Activated CD4-positive, alpha-beta T cell treated with anti-CD3 and anti-CD28 coated beads, Interleukin-2, amount 50 U/mL, for 1 hour (primary cell): ENCODE data around the gene CGB3.
"Not testable (repeated sequence)": the region's sequence is repeated elsewhere in the genome, so short reads cannot be mapped to it uniquely, and the experiment has no call there.

ENCODE experiments used
- DNase-seq: peaks from one replicate; pipeline ENCODE4 v3.0.0-alpha.2; 2020

Gene CGB3

DNA sequence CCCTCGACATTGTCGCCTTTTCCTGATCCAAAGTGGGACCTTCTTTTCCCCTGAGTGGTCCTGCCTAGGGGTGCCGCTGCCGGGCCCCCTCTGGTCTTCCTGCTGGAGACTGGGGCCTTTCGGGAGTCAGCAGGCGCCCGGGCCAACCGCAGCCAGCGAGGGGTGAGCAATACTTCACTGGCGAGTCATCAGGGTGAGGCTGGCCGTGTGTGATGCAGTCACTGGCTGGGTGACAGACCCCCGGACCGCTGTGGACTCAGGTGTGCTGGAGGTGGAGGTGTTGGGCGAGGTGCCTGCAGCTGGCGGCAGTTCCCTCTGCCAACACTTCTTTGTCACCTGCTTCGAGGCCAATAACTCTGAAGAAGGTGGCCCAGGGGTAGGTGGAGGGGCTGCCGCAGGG is 18.0 kb upstream of the CGB3 start:
- DNase-seq = no peak

DNA sequence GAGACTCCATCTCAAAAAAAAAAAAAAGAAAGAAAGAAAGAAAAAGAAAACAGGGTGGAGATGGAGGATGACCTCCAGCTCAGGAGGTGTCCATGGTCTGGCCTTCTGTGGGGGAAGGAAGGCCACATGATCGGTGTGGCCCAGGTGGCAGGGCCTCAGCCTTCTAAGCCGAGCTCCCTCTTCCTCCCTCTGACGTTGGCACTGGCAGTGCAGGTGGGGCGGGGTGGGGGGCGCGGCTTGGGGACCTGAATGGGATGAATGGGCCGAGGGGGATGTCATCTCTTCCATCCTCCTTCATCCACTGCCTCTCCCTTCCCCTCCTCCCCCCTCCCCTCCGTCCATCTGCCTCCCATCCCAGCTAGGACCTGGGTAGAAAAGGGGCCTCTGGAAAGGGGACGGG is 15.6 kb upstream of the CGB3 start:
- not testable (repeated sequence) for DNase-seq

DNA sequence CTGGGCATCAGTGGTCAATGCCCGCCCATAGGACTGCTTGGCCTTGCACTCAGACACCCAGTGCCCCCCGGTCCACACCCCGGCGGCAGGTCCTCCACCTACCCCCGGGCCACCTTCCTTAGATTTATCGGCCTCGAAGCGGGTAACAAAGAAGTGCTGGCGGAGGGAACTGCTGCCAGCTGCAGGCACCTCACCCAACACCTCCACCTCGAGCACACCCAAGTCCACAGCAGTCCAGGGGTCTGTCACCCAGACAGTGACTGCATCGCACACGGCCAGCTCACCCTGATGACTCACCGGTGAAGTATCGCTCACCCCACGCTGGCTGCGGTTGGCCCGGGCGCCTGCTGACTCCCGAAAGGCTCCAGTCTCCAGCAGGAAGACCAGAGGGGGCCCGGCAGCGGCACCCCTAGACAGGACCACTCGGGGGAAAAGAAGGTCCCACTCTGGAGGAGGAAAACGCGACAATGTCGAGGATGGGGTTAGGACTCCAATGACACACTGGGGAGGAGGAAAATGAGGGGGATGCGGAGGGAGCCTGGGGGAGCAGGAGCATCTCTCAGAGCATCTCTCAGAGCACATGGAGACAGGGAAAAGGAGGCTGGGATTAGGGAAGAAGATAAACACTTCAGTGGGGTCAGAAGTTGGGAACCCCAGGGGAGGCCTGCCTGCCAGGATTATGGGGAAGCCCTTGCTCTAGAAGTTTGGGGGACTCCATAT is 14.6 kb upstream of the CGB3 start:
- DNase-seq = not testable (repeated sequence)

DNA sequence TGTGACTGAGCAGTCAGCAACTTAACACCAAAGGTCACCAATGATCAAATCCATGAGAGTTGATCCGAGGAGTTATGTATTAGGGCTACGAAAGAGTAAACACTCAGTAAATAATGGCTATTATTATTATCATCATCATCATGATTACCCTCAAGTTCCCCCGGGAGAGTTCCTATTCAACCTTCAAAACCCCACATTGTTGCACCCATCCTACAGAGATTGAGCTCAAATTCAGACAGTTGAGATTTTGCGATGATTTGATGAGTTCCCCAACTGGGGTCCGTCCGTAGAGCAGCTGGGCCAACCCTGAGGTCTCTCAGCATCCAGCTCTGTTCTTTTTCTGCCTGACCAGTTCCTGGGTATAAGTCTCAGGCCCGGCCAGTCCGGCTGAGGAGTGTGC is 14.0 kb upstream of the CGB3 start:
- not testable (repeated sequence) for DNase-seq

DNA sequence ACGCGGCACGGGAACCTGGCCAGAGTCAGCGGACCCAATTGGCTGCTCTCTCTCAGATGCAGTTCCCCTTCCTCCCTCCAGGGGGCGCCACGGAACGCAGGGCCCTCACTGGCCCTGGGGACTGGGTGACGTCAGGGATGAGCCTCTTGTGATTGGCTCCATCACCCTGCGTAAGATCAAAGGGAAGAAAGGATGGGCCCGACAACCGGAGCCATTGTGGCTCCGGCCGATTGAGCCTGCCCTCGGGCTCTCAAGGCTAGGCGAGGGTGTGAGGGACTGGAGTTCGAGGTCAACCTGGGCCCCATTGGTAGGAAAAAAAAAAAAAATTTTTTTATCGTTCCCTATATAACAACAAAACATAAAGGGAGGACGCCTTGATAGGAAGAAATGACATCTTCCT is 12.7 kb upstream of the CGB3 start, which contains the start of gene CGB1:
CGB1 (minus strand) TSS at position 81 of the 400 bp plus-strand sequence. CDS start 184 bp downstream, outside the sequence.
- peak; percentile 24 for DNase-seq

DNA sequence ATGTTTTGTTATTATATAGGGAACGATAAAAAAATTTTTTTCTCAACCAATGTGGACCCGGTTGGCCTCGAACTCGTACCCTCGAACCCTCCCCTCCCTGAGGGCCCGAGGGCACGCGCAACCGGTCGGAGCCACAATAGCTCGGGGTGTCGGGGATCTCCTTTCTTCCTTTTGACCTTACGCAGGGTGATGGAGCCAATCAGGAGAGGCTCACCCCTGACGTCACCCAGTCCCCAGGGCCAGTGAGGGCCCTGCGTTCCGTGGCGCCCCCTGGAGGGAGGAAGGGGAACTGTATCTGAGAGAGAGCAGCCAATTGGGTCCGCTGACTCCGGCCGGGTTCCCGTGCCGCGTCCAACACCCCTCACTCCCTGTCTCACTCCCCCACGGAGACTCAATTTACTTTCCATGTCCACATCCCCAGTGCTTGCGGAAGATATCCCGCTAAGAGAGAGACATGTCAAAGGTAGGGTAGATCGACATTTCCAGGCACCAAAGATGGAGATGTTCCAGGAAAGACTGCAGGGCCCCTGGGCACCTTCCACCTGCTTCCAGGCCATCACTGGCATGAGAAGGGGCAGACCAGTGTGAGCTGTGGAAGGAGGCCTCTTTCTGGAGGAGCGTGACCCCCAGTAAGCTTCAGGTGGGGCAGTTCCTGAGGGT is 7.6 kb upstream of the CGB3 start, which contains the start of gene CGB2:
CGB2 (plus strand) TSS at position 249 of the 660 bp plus-strand sequence; CDS start at position 455, 206 bp downstream.
- peak; percentile 43 for DNase-seq

DNA sequence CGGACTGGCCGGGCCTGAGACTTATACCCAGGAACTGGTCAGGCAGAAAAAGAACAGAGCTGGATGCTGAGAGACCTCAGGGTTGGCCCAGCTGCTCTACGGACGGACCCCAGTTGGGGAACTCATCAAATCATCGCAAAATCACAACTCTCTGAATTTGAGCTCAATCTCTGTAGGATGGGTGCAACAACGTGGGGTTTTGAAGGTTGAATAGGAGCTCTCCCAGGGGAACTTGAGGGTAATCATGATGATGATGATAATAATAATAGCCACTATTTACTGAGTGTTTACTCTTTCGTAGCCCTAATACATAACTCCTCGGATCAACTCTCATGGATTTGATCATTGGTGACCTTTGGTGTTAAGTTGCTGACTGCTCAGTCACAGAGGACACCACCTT is 6.2 kb upstream of the CGB3 start:
- not testable (repeated sequence) for DNase-seq

DNA sequence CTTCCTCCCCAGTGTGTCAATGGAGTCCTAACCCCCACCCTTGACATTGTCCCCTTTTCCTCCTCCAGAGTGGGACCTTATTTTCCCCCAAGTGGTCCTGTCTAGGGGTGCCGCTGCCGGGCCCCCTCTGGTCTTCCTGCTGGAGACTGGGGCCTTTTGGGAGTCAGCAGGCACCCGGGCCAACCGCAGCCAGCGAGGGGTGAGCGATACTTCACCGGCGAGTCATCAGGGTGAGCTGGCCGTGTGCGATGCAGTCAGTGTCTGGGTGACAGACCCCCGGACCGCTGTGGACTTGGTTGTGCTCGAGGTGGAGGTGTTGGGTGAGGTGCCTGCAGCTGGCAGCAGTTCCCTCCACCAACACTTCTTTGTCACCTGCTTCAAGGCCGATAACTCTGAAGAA is 5.6 kb upstream of the CGB3 start:
- DNase-seq = not testable (repeated sequence)

DNA sequence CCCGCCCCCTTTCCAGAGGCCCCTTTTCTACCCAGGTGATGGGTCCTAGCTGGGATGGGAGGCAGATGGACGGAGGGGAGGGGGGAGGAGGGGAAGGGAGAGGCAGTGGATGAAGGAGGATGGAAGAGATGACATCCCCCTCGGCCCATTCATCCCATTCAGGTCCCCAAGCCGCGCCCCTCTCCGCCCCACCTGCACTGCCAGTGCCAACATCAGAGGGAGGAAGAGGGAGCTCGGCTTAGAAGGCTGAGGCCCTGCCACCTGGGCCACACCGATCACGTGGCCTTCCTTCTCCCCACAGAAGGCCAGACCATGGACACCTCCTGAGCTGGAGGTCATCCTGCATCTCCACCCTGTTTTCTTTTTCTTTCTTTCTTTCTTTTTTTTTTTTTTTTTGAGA is 4.6 kb upstream of the CGB3 start:
- not testable (repeated sequence) for DNase-seq

DNA sequence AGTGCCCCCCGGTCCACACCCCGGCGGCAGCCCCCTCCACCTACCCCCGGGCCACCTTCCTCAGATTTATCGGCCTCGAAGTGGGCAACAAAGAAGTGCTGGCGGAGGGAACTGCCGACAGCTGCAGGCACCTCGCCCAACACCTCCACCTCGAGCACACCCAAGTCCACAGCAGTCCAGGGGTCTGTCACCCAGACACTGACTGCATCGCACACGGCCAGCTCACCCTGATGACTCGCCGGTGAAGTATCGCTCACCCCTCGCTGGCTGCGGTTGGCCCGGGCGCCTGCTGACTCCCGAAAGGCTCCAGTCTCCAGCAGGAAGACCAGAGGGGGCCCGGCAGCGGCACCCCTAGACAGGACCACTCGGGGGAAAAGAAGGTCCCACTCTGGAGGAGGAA is 1.5 kb upstream of the CGB3 start:
- not testable (repeated sequence) for DNase-seq

DNA sequence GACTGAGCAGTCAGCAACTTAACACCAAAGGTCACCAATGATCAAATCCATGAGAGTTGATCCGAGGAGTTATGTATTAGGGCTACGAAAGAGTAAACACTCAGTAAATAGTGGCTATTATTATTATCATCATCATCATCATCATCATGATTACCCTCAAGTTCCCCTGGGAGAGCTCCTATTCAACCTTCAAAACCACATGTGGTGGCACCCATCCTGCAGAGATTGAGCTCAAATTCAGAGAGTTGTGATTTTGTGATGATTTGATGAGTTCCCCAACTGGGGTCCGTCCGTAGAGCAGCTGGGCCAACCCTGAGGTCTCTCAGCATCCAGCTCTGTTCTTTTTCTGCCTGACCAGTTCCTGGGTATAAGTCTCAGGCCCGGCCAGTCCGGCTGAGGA is 955 bp upstream of the CGB3 start:
- DNase-seq = not testable (repeated sequence)

DNA sequence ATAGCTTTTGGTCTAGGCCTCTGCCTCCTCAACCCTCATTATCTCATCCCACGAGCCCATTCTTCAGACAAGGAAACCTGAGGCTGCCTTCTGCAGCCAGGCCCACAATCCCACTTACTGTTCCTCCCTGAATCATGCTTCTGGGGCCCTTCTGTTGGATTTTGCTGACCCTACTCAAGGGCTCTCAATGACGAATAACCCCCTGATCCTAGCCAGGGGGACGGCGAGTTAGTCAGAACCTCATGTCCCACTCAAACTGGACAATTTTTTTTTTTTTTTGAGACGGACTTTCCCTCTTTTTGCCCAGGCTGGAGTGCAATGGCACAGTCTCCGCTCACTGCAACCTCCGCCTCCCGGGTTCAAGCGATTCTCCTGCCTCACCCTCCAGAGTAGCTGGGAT is 2.0 kb downstream of the CGB3 start:
- DNase-seq = no peak

DNA sequence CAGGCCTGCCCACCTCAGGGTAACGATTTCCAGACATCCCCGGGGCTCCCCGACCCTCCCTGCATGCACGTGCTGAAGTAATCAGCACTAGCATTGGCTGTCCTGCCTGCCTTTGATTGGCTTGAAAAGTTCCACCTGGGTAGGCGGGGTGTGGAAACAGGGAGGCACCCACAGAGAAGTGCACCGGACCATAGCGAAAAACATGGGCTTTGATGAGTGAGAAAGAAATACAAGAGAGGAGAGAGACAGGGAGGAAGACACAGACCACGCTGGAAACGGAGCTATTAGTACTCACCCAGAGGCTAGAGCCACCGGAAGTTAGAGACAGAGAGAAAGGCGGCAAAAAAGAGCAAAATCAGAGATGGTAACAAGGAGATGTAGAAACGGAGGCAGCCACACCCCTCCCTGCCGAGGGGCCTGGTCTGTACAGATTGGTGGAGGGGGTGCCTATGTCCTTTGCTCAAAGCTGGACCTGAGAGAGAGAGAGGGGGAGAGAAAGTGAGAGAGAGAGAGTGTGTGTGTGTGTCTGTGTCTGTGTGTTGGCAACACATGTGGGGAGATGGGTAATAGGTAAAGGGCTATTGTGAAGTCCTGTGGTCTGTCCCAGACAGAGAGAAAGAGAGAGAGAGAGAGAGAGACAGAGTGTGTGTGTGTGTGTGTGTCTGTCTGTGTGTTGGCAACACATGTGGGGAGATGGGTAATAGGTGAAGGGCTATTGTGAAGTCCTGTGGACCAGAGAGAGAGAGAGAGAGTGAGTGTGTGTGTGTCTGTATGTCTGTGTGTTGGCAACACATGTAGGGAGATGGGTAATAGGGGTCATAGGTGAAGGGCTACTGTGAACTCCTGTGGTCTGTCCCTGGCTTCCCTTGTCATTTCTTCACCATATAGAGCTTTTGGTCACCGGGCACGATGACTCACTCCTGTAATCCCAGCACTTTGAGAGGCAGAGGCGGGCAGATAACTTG is 2.9 kb downstream of the CGB3 start:
- no peak for DNase-seq

DNA sequence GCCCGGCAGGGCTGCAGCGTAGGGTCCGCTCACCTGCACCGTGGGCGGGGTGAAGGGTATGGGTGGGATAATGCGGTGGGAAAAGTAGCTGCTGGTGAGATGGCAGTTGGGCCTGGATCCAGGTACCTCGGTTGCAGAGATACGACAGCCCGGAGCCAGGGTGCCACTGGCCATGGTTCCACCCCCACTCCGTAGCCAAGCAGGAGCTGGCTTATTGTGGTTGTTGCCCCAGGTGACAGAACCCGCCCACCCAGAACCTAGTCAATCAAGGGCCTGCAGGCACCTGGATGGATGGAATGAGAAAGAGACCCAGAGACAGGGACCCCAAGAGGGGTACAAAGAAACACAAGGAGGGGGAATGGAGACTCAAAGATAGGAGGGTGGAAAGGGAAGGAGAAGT is 3.8 kb downstream of the CGB3 start:
- no peak for DNase-seq

DNA sequence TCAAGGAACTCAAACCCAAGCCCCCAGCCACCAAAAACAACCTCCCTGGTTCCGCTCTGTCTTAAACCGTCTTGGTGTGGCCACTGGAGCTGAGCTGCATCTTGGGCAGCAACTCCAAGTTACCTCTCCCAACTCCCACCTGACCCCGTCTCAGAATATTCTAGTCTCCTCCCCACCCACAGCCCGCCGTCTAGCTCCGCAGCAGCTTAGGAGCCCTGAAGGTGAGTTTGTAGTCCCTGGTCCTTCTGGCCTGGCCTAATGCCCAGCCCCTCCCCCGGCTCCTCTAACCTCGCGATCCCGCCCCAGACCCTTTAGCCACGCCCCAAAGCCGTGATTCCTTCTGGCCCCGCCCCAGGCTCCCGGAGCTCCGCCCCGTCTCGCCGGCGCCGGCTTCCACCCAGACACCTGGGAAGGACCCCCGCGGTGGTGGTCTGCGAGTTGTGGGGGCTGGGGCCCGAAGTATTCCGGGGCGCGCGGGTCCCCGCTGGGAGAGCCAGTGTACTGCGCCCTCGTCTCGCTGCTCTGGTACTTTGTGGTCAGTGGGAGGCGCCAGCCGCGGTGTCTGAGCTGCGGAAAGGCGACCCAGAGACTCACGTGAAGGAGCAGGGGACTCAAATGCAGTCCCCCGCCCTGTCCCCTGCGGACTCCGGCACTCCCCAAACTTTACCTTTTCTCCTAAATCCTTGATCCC is 4.7 kb downstream of the CGB3 start:
- DNase-seq = peak; percentile 62

DNA sequence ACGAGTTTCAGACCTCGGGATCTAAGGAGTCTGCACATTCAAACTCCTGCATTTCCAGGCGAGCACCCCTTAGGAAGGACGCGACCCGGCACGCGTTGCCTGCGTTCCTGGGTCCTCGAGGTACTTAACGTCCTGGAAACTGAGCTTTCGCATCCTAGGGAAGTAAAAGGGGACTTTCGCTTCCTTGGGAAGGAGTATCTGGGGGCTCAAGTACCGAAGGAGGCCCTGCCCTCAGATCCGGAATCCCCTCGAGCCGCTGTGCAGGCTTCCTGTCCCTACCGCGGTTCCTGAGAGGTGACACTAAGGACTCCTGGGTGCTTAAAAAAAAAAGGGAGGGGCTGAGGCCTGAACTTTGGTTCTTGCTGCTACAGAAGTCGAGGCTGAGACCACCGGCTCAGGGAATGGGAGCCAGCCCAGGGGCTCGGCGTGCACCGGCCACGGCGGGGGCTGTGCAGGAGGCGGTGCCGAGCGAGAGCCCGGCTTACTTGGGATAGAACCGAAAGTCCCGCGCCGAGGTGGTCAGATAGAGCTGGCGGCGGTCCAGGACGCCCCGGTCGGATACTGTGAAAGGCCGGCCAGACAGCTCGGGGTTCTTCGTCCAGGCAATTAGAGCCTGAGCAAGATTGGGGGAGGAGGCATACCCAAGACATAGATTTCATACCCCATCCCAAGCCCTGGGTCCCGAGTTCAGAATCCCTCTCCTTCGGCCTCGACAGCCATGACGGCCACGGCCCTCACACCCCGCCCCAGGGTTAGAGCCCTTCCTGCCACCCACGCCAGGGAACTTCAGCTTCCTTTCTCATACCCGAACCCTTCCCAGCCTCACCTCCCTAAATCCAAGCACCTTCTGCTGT is 5.5 kb downstream of the CGB3 start:
- DNase-seq = not testable (repeated sequence)

DNA sequence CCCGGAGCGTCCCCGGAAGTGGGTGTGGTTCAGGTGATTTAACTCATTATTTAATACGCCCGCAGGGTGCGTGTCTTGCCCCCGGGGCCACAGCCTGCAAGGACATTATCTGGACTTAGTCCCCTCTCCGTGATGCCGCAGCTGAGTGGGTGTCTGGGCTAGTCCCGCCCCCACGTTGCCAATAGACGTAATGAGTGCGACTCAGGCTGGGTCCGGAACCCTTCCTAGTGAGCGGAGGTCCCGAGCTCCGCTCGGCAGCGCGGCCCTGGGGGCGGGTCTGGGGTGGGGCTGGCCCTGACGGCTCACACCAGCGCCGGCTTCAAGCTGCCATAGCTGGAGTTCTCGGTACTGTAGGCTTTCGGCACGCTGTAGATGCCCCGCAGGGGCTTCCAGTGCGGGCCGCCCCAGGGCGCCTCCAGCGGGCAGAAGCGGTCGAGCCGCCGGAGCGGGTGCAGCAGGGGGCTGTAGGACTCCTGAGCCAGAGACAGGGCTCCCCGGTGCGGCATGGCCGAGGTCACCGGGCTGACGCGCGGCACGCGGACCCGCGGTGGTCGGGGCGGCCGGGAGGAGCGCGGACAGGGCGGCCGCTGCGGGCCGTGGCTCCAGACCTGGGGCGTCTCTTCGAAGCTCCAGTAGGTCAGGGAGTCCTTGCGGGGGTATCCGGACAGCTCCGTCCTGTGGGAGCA is 6.3 kb downstream of the CGB3 start:
- peak; percentile 68 for DNase-seq

DNA sequence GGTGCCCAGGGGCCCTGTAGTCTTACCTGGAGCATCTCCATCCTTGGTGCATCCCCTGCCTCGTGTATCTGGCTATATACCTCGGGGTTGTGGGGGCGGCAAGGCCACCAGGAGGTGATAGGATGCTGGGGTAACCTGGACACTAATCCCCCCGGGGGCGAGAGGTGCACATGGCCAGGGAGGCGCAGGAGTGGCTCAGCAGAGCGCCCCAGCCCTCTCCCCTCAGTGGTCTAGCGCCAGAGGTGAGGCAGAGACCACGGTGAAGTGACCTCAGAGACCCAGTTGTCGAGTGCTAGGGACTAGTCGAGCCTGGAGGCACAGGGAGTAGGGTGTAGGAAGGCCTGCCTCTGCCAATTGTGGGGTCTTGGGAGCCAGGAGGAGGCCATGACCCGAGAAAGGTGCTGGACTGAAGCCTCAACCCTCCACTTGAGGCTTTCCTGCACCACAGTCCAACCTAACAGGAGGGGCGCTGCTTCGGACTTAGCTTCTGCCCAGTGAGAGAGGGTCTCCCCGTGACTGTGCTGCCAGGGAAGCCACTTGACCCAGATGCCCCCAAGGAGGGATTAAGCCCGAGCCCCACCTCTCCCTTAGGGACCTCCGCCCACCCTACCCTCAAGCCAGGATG is 7.0 kb downstream of the CGB3 start, which contains the start of gene LHB:
LHB (minus strand) TSS at position 51 of the 625 bp plus-strand sequence; CDS start at position 41, 10 bp downstream.
- no peak for DNase-seq

DNA sequence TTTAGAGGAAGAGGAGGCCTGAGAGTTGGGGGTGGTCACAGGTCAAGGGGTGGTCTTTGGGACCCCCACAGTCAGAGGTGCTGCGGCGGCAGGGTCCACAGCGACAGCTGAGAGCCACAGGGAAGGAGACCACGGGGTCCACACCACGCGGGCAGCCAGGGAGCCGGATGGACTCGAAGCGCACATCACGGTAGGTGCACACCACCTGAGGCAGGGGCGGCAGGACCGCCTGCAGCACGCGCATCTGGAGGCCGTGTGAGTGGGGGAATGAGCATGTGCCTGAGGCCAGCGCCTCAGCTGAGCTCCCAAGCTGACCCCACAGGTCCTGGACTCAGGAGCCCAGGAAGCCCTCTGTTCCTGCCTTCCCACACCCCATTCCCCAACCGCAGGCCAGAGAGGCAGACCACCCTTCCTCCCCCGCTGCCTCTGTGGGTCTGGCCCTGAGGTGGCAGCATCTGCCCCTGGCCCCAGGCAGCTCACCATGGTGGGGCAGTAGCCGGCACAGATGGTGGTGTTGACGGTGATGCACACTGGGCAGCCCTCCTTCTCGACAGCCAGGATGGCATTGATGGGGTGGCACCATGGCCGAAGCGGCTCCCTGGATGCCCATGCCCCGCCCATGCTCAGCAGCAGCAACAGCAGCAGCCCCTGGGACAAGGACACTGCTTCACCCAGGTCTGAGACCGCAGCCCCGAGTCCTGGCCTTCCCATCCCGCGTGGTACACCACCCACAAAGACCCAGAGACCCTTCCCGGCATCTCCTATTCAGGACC is 7.9 kb downstream of the CGB3 start:
- no peak for DNase-seq

DNA sequence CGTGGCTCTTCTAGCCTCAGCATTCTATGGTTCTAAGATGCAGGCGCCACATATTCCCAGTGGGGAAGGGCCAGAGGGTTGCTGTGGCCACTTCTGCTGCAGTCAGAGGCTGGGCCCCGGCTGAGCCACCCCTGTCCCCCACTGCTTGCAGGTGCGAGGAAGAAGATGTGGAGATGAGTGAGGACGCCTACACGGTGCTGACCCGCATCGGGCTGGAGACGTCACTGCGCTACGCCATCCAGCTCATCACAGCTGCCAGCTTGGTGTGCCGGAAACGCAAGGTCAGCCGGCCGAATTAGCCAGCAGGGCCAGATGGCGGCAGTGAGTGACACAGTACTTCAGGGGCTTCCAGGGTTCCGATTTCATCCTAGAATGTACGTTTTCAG is 9.3 kb downstream of the CGB3 start:
- DNase-seq = no peak
